Stimulated activated CD4-positive, alpha-beta T cell treated with anti-CD3 and anti-CD28 coated beads, Interleukin-2, amount 100 ng/mL, for 24 hours (primary cell): ENCODE results near the gene SEMA4C.
"Not testable (repeated sequence)": the region's sequence is repeated elsewhere in the genome, so short reads cannot be mapped to it uniquely, and the experiment has no call there.

Experiments used
- DNase-seq, 2 donors: peaks; one replicate each; pipeline ENCODE4 v3.0.0-alpha.2; 2020

The SEMA4C gene

DNA sequence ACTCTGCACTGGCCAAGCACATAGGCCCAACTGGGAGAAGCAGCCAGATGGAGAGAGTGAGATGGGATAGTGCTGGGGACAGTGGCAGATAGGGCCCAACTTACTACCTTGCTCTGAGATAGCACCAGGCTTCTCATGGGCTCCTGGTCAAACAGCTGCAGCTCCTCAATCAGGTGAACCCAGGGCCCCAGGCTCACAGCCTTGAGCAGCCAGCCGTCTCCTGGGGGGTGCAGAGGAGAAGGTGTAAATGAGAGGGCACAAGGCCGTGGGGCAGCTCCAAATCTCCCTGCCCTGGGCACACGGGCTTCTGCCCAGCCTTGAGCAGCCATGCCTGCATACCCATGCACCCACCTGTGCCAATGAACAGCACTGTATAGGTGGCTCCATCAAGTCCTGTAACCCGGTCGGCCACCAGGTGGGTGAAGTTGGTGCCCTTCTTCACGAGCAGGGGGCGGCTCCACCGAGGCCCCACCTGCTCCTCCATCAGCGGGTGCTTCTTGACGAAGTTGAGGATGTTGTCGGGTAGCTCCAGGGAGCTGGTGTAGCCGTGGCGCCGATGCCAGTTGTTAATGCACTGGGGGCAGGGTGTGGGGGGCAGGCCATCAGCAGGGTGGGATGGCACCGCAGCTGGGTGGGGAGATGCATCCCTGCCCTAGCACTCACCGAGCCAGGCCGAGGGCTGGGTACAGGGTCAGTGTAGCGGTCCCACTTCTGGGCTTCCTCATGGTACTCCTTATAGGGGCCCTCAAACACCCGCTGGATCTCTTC is 6.1 kb downstream of the SEMA4C start:
- DNase-seq: no peak

DNA sequence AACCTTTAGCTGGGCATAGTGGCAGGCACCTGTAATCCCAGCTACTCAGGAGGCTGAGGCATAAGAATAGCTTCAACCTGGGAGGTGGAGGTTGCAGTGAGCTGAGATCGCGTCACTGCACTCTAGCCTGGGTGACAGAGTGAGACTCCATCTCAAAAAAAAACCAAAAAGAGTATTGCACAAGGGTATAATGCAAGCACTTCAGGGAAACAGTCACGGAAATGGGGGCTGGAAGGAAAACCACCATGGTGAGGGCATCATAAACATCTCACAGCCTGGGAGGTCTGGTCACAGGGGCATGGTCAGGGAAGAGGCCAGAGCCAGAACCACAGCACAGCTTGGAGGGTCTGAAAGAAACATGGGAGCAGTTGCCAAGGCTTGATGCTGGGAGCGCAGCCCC is 6.8 kb downstream of the SEMA4C start:
- not testable (repeated sequence) for DNase-seq

DNA sequence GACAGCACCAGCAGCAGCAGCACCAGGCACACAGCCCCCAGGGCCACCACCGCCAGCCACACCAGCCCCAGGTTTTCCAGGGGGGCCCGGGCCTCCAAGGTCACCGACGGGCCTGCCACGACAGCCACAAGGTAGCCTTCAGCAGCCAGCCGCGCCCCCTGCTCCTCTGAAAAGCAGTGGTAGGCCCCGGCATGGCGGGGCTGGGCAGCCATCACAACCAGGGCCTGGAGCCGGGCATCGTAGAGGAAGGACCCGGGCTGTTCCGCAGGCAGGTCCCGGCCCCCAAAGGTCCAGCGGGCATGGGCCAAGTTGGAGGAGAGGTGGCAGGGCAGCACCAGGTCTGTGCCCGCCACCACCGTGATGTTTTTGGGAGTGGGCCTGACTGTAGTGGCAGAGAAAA is 8.8 kb downstream of the SEMA4C start:
- DNase-seq: no peak

DNA sequence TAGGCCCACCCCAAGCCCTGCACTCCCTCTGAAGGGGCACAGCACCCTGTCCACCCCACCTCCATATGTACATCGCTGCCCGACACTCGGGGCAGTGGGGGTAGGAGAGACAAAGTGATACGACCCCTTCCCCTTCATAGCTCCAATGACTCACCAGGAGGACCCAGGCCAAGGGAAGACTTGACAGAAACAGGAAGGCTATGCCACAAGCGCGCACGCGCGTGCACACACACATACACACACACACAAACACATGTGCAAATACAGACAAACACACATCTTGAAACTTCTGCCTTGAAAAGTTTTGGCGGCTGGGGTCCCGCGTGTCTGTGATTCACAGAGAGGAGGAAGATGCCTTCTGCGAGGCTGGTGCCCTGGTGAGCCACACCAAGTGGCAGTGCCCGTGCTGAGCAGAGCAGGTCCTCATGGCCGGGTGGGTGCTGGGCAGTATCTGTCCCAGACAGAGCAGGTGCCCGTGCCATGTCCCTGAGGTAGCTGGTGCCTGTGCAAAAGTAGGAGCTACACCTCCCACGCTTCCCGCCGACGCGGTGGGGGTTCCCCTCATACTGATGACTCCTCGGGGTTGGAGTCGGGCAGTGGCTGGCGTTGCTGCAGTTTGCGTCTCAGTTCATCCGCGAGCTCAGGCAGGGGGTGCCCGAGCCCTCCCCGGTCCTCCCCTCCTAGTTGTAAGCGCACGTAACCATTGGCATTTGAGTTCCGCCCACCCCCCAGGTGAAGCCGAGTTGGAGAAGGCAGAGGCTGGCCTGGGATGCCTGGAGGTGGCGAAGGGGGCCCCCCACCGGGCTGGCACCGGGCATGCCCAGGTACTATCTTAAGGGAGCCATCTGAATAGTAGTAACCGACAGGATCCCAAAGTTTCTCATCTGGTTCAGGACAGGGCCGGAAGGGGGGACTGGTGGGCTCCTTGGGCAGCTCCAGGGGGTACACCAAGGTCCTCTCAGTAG is 9.5 kb downstream of the SEMA4C start:
- peak; percentile 50 to 58 for DNase-seq

DNA sequence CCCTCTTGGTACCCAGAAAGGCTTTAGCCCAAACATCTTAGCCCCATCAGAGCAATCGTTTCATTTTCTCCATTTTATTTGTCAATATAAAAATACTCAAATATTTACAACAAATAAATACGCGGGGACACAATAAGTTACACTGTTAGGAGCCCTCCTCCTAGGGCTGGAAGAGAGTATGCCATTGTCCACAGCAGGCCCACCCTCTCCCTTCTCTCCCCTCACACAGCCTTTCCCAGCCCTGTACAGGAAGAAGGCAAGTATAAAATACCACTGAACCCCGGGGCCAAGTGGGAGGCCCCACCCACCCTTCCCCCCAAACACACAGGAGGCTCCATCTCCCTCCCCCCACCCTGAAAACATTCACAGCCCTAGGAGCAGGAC is 10.2 kb downstream of the SEMA4C start:
- DNase-seq: no peak

DNA sequence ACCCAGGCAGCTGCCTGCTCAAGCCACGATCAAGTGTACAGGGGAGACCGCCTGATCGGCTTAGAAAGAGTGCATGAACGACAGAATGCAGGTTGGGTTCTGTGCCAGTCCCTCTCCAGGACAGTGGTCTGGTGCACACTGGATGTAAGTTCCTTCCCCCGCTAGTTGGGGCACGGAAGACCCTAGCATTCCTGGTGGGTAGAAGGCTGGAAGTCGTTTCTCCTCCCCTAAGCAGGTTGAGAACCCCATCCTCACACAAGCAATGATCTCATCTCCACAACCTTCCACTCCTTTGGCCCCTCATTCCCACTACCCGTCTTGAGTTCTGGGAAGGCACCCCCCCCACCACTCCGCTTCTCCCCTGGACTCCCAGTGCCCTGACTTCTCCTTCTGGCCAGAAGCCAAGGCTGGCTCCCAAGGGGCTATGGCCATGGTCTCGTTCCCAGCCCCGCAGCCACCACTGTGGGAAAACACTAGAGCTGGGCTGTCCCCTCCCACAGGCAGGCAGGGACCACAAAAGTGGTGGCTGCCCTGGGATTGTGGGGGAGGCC is 10.7 kb downstream of the SEMA4C start:
- DNase-seq: no peak

DNA sequence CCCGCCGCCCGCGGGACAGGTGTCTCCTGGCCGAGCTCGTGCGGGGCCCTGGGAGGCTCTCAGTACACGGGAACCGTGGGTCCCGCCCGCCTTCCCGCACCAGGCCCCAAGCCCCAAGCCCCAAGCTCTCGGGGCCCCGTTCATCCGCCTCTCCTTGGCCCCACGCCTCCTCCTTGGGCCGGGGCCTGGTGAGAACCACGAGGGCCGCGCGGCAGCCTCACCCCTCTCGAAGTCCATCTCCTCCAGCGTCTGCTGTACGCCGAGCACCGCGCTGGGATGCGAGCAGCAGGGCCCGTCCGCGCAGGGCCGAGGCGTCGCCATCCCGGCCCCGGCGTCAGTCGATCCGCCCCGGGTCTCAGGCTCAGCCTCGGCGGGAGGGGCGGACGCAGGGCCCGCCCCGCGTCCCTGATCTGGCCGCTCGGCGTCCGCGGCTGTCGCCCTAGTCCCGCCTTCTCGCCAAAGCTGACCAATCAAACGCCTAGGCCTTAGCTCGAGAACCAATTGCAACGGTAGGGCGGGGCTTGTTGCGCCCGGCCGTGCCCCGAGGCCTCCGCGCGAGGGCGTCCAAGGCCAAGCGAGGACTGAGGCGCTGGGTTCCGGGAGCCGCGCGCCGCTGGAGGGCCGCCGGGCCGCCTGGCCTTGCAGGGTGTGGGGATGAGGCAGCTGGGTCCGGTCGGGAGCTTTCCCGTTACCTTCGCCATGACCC is 12.1 kb downstream of the SEMA4C start, which contains the start of gene ANKRD39:
TSS of gene ANKRD39 (minus strand) at position 350 of the 706 bp plus-strand sequence. CDS start at position 321, 29 bp downstream.
- DNase-seq: peak; percentile 97 to 98

DNA sequence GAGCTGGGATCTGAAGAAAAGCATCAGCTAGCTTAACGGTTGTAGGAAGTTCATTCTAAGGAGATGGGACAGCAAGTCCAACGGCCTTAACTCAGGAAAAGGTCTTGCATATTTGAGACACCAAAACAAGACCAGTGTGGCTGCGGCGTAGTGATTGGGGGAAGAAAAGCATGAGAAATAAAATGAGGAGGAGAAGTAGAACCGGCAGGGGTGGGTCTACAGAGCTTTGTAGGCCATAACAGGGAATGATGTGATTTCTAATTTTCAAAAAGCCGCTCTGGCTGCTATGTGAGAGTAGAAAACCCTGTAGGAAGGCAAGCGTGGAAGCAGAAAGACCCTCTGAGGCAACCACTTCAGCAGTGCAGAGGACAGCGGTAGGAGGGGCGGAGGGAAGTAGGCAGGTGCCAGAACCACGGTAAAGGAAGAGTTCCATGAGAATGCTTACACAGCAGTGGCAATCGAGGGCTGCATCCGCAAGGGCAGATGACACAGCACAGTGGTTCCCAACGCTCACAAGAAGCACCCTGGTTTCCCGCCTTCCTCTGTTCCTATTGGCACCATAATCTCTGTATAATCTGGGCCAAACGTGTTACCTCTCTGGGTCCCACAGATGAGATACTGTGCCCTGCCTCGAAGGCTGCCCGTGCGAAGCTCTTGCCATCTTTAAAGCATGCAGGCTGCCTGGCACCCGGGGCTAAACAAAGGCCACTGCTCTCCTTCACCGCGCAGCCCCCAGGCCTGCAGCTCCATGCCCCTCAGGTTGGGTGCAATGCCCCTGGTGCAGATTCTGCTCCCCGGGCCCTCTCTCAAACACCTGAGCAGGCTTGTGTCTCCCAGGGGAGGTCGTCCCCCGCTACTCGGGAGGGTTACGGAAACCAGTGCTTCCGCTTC is 12.9 kb downstream of the SEMA4C start:
- peak; percentile 47 to 52 for DNase-seq

DNA sequence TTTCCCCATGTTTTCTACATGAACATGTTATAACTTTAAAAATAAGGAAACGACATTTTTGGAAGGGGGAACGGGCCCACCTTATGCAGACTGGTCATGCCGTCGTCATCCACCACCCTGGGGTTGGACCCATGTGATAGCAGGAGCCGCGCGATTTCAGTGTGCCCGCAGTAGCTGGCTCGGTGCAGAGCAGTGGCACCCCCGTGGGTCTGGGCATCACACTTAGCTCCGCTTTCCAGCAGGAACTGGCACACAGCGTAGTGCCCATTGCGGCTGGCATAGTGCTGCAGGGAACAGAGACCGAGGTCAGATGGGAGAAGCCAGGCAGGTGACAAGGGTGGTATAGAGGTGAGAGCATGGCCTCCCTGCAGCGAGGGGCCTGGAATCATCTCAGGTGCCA is 16.6 kb downstream of the SEMA4C start:
- DNase-seq: no peak

DNA sequence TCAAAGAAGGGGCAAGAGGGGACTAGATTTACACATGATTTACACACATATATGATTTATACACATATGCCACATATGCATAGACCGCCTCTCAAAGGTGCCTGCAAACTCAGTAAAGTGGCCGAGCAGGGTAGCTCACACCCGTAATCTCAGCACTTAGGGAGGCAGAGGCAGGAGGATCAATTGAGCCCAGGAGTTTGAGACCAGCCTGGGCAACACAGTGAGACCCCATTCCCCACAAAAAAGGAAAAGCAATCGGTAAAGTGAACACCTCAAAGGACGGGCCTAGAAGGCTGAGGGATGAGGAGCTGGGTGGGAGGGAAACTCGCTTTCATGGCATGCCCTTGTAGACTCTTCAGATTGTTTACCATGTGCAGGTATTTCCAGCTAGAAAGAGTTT is 17.2 kb downstream of the SEMA4C start:
- no peak for DNase-seq

DNA sequence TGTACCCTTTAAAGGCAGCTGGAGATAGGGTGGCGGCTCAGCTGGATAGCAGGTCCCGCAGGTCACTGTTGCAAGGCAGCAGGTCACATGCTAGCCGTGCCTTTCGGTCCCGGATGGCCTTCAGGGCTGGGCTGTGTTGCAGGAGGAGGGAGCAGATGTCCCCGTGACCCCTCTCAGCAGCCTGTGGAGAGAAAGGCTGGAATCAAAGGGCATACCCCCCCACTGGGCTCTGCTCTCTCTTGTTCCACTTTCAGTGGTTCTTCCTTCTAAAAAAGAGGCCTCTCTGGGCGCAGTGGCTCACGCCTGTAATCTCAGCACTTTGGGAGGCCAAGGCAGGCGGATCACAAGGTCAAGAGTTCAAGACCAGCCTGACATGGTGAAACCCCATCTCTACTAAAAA is 21.6 kb downstream of the SEMA4C start:
- DNase-seq: no peak

DNA sequence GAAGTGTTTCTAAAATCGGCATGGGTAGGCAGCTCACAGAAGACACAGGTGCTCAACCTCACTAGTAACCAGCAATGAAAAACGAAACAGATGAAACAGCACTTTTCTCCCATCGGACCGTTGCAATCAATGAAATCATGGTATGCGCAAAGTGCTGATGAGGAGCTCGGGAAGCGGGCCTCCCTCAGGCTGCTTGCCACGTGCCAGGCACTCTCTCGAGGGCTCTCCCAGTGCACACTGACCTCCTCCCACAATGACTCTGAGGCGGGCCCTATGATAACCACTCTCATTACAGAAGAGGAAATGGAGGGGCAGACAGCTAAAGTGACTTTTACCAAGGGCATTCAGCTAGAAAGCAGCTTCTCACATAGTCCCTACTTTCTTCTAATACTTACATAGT is 22.3 kb downstream of the SEMA4C start:
- DNase-seq: no peak

DNA sequence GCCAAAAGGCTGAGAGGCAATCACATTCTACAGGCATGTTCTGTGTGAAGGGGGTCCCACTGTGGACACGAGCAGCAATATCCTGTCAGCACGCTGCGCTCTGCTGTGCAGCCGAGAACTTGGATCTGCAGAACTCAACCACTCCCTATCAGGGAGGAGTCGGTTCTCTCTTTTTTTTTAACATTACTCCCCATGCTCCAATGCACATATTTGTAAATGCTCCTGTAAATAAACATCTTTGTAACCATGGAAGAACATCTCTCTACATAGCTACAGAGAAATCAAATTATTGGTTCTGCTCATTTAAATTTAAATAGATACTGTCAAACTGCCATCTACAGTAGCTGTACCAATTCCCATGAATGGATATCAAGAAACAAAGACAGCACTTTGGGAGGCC is 23.1 kb downstream of the SEMA4C start:
- DNase-seq: no peak

DNA sequence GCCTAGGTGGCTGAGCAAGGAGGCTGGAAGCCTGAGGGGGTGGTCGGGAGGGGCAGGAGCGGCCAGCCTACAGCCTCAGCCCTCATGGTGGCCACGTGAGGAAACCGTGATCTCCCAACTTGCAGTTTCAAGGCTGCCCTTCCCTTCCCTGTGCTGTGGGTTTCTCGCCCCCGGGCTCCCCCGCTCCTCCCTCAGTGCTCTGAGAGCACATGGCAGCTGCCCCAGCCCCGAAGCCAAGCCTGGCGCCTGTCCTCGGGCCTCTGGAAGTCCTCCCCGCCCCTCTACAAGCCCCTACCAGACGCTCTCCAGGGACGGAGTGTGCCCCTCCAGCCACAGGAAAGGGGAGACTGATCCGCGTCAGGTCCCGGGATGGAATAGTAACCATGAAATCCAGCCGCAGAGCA is 25.5 kb downstream of the SEMA4C start:
- DNase-seq: no peak

DNA sequence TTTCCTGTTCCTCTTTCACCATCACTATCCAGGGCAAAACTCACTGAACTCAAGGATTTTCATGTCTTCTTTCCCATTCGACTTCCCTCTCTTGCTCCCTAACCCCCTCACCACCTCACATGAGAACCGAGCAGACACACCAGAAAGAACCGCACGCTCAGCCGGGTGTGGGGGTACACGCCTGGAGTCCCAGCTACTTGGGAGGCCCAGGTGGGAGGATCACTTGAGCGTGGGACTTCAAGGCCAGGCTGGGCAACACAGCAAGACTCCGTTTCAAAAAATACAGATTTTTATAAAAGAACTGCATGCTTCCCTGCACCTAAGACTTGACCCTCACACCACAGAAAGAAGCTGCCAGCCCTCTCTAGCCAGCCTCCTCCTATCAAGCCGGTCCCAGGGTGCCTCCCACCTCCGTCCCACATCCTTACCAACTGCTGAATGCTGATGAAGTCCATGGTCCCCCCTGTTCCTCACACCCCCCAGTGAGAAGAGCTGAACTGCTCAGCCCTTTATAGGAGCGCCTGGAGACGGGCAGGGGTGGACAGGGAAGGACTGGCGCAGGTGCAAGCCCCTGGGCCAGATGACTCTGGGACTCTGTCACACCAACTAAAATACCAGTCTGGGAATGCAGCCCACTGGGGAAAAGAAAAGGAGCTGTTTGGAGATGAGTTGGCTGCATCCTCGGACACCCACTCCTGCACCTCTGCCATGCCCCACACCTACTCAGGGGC is 26.2 kb downstream of the SEMA4C start, which contains the start of gene ANKRD23:
TSS of gene ANKRD23 (minus strand) at position 484 of the 731 bp plus-strand sequence. CDS start at position 455, 29 bp downstream.
- DNase-seq: no peak

DNA sequence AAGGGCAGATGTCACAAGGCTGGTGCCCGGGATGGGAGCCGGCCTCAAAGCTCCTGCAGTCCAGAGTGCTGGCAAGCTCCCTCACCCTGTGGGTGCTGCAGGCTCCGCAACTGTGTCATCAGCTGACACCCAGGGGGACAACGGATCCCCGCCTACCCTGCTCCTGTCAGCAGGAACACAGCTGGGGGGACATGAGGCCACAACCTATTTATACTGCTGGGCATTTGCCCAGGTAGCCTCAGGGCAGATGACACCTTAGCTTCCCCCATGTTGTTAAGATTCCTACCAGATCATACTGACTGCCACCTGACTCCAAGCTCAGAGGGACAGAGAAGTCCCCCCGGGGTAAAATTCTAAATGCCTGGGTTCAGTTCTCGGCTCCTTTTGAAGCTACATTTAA is 27.3 kb downstream of the SEMA4C start:
- no peak for DNase-seq

DNA sequence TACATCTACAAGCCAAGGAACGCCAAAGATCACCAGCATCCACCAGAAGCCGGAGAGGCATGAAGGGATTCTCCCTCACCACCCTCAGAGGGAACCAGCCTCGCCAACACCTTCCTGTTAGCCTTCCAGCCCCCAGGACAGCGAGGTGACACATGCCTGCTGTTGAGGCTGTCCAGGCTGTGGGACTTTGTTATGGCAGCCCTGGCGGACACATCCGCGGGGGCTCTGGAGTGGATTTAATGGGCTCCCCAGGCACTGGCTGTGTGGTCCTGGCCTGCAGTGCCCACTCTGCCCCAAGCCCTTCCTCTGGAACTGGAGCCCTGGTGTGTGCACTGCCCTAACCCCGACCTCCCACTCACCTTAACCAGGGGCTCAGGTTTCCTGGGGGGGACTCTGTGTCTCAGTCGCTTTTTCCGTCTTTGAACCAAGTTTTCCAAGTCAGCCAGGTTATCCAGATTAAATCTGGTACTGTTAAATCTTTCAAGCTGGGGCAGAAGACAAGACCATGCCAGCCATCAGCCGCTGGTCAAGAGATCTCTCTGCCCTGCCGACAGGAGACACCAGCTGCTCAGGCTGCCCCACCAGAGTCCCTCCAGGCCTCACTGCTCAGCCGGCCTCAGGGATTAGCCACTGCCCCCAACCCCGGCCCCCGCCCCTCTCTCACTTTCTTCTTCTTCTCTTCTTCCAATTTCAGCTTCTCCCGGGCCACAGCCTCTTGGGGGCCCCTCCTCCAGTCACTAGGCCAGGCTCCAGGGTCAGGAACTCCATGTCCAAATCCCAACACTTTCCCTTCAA is 28.0 kb downstream of the SEMA4C start:
- no peak for DNase-seq

DNA sequence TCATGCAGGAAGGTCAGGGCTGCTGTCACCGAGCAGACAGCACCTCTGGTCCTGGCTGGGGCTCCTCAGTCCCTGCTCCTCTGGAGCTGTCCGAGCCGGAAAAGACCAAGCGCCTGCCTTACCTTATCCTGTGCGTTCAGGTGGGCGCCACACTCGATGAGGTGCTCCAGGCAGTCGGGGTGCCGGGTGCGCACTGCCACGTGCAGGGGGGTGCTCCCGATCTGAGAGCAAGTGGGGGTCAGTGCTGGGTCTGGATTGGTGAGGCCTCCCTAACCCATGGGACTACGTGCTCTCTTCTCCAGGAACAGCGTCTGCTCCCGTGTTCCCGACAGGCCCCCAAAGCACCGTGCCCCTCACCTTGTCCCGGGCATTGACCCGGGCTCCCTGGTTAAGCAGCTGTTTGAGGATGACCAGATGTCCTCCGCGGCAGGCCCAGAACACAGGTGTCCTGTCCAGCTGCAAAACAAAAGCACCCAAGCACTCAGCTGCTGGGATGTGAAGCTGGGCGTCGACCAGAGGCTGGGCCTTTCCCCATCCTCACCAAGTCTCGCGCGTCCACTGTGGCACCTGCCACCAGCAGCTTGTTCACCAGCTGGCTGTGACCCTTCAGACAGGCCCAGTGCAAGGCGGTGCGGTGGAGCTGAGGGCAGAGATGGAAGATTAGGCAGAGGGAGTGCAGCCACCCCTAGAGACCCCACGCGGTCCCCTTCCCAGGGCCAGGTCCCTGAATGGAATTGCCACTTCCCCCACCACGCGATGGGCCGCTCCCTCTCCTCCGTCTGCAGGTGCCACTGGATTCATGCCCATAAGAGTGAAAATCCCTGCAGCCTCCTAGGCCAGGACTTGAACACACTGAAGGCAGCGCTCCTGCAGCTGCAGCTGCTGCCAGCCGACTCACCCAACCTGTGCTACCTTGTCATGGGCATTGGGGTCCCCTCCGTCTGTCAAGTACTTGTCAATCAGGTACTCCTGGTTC is 29.7 kb downstream of the SEMA4C start:
- no peak for DNase-seq
